PFSK-1 (cell line): Measurements from ENCODE around the gene ARHGAP8.

Experiments
- FOXP2 ChIP-seq: optimal IDR thresholded peaks from 2 replicates; pipeline ENCODE3; 2011; ENCODE audit warnings: borderline replicate concordance, control low read depth, inconsistent platforms; ENCODE audit not compliant: insufficient read depth; ENCODE audit errors: extremely low read length, extremely low read depth
- POLR2AphosphoS5 ChIP-seq: IDR thresholded peaks from 2 replicates; pipeline ENCODE4 v1.6.1; 2012; ENCODE audit warnings: low read depth, mild to moderate bottlenecking, control low read depth, low read length, moderate library complexity
- REST ChIP-seq, 2 experiments: IDR thresholded peaks; 2 replicates each; pipeline versions ENCODE4 v1.6.1 to v1.8.0; 2011 to 2012; ENCODE audit warnings: low read depth in 2 of 2, low read length in 2 of 2, control low read depth in 1 of 2, inconsistent platforms in 1 of 2, mild to moderate bottlenecking in 1 of 2, moderate library complexity in 1 of 2; ENCODE audit not compliant: insufficient read depth in 1 of 2
- SIN3A ChIP-seq: IDR thresholded peaks from 2 replicates; pipeline ENCODE4 v1.6.1; 2012; ENCODE audit warnings: mild to moderate bottlenecking, low read length, moderate library complexity, borderline replicate concordance; ENCODE audit not compliant: insufficient read depth
- TAF1 ChIP-seq: IDR thresholded peaks from 2 replicates; pipeline ENCODE4 v1.6.1; 2012; ENCODE audit warnings: low read length, control low read depth, borderline replicate concordance; ENCODE audit not compliant: insufficient read depth

GRCh38 chr22:44743804-44744211 lies 8.6 kb upstream of the ARHGAP8 start:
- TF ChIP-seq TAF1: no peak
- no peak for TF ChIP-seq POLR2AphosphoS5
- no peak for TF ChIP-seq REST (IDR thresholded peaks at IDR 0.05; ENCODE audit: insufficient read depth in 1 of 2, low read depth in 2 of 2, low read length in 2 of 2)
- TF ChIP-seq FOXP2: no peak
- TF ChIP-seq SIN3A: no peak
